NCI-H510A treated with DMSO at 0.1 percent for 48 hours (cell line): ENCODE results near the gene PPARD.

Experiments
- DNase-seq: peaks from one replicate; lab custom pipeline; 2025; lab: John Stamatoyannopoulos, UW

Gene PPARD

DNA sequence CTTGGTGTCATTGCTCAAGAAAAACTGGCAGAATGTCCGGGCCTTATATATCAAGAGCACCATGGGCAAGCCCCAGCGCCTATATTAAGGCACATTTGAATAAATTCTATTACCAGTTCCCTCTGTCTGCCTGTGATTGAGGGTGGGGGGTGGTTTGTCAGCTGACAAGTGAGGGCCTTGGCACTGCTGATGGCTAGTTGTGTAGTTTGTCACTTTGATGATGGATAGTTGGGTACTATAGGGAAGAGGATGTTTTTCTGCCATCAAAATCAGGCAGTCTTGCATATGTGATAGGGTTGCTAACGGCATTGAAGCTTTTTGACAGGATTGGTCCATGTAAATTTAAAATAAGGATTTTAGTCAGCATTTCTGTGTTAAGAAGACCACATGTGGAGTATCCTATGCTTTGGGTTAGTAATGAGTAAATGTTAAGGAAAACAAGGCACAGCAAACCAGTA lies 128.3 kb downstream of the PPARD start:
- DNase-seq: no peak

- DNase-seq: no peak
Observed at GRCh38 chr6:35471836-35472345, 129.5 kb downstream of the PPARD start.

GRCh38 chr6:35473075-35473849 lies 130.9 kb downstream of the PPARD start:
- DNase-seq: no peak

DNA sequence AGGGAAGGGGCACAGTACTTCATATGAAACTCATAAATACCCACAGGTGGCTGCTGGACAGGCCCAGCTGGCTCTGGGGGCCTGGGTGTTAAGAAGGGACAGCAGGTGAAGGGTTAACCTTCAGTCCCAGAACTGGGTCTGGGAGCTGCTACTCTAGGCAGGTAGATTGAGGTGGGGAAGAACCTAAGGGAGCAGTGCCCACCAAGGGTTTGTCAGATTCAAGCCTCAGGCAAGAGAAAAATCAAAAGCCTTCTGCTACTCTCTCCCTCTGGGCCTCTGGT lies 131.4 kb downstream of the PPARD start:
- DNase-seq: no peak

GRCh38 chr6:35474131-35474941 lies 132.0 kb downstream of the PPARD start:
- DNase-seq: no peak

DNA sequence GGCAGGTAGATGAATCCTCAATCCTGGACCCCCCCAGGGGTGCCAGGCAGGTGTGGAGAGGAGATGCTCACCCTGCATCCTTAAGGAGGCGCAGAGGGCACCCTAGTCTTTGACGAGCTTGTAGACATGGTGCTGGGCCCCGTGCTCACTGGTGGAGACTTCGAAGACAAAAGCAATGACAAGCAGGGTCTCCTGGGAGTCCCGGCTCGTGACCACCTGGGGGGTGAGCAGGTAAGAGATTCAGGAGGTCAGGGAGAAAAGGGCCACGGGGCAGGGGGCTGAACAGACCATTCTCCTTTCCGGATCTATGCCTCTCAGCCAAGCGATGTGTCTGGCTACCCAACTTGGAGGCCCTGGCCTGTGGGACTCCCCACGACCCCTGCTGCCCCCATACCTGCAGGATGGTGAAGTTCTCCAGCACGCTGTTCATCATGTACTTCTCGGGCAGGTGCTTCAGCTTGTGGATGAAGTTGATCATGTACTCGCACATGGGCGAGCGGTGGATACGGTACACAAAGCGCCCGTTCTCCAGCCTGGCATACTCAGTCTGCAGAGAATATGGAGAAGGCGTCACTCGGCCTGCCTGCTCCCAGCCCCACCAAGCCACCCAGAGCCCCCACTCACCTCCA lies 132.7 kb downstream of the PPARD start:
- DNase-seq: no peak

GRCh38 chr6:35475573-35475972 lies 133.2 kb downstream of the PPARD start:
- DNase-seq: no peak

DNA sequence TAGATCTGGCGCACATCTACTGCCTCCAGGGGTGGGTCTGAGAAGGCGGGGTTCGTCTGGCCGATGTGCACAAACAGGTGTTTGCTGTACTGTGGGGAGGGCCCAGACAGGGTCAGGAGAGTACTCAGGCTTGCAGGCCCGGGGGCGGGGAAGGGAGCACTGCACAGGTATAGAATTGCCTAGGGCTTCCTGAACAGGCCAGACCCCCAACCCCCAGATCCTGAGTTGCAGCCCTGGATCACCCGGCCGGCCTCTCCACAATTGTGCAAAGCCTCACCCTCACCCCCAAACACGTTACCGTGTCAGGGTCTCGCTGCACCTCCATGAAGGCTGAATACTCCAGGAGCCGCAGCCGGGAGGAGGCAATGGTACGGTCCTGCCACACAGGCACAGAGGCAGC lies 133.6 kb downstream of the PPARD start:
- DNase-seq: no peak

- peak; percentile 81 for DNase-seq
Observed at GRCh38 chr6:35477028-35477427, 134.7 kb downstream of the PPARD start.
